Activated T-helper 2 cell treated with anti-CD3 and anti-CD28 coated beads, Interferon-gamma antibody, Interleukin-2, Interleukin-4, amounts not matched to agents 10 μg/mL and 5 μg/mL and 100 μg/mL, durations not matched to agents 14 hours and 24 hours and 36 hours (primary cell): ENCODE measurements around the gene C12orf75. TPM values are rescaled to one million over a fixed set of nuclear protein-coding genes. Genes with fewer than 3 reads are reported as not detected.

Source experiments
- DNase-seq: peaks from one replicate; pipeline ENCODE4 v3.0.0; 2021; ENCODE audit warnings: low spot score
- H3K27ac Mint-ChIP-seq: one replicate; pipeline ENCODE4 v1.8.0; 2021; ENCODE audit warnings: mixed read lengths
- H3K27me3 Mint-ChIP-seq: one replicate; pipeline ENCODE4 v1.8.0; 2021; ENCODE audit warnings: low read depth, mixed read lengths
- H3K36me3 Mint-ChIP-seq: one replicate; pipeline ENCODE4 v1.8.0; 2021; ENCODE audit warnings: low read depth, mixed read lengths
- H3K4me1 Mint-ChIP-seq: one replicate; pipeline ENCODE4 v1.8.0; 2021; ENCODE audit warnings: low read depth, mixed read lengths
- H3K4me3 Mint-ChIP-seq: one replicate; pipeline ENCODE4 v1.8.0; 2021; ENCODE audit warnings: low read depth, mild to moderate bottlenecking, moderate library complexity, mixed read lengths
- H3K9me3 Mint-ChIP-seq: one replicate; pipeline ENCODE4 v1.8.0; 2021; ENCODE audit warnings: mixed read lengths
- intact Hi-C: fragments of 100-400 bp; cut with micrococcal nuclease; formaldehyde crosslinking; loops from one replicate; pipeline ENCODE4 v1.15.1; 2023
- total RNA-seq: library from RNA; stranded (reverse); gene quantifications from 2 replicates; pipeline ENCODE4 v1.2.3, GENCODE V29; 2022

Gene C12orf75
- total RNA-seq = 246 and 252 TPM in 2 replicates

GRCh38 chr12:105330283-105330930 is at the start of gene C12orf75:
Gene C12orf75, plus strand, starts transcription at chr12:105330691. Its CDS starts 201 bp downstream, at chr12:105330892.
- intact Hi-C loops = loop anchor here (1.0 to 10.0 kb wide), 6 partner anchors 11 to 1400 kb away; partner anchors contain the start of genes HSP90B1 and WASHC4
- Mint-ChIP-seq H3K9me3 (no peaks in the 10 kb centered on the region), H3K4me1 (peaks cover 66% of the 10 kb centered on the region)

GRCh38 chr12:105280966-105281693 is 49.4 kb upstream of the C12orf75 start:
- H3K36me3 Mint-ChIP-seq = peaks cover 19% of the 10 kb centered on the region
- intact Hi-C loops = no loop called here

More at GRCh38 chr12:105330283-105330930, at the start of gene C12orf75:
- peak; percentile 93 for DNase-seq
- peaks cover 32% of the 10 kb centered on the region for H3K36me3 Mint-ChIP-seq
- H3K27ac Mint-ChIP-seq = peak within 1 kb of the TSS; percentile 97
- no peaks in the 10 kb centered on the region for H3K27me3 Mint-ChIP-seq
- H3K4me3 Mint-ChIP-seq = peak within 1 kb of the TSS; percentile 89

GRCh38 chr12:105281694-105282049 is 48.8 kb upstream of the C12orf75 start:
- no peak for DNase-seq
- intact Hi-C loops = no loop called here

More at GRCh38 chr12:105280966-105281693, 49.4 kb upstream of the C12orf75 start:
- Mint-ChIP-seq H3K4me1 (peaks cover 15% of the 10 kb centered on the region), H3K4me3 (no peak overlapping the region), H3K27me3 (peaks cover 2% of the 10 kb centered on the region), H3K9me3 (no peaks in the 10 kb centered on the region), H3K27ac (no peak overlapping the region)
- no peak for DNase-seq

GRCh38 chr12:105285378-105285777 is 45.1 kb upstream of the C12orf75 start:
- Mint-ChIP-seq H3K9me3 (no peaks in the 10 kb centered on the region), H3K27ac (no peak overlapping the region), H3K36me3 (peaks cover 14% of the 10 kb centered on the region), H3K4me3 (no peak overlapping the region), H3K27me3 (peaks cover 2% of the 10 kb centered on the region), H3K4me1 (peaks cover 7% of the 10 kb centered on the region)
- intact Hi-C loops = no loop called here
- DNase-seq = no peak

More at GRCh38 chr12:105281694-105282049, 48.8 kb upstream of the C12orf75 start:
- no peak overlapping the region for H3K27ac Mint-ChIP-seq
- peaks cover 2% of the 10 kb centered on the region for H3K27me3 Mint-ChIP-seq
- no peaks in the 10 kb centered on the region for H3K9me3 Mint-ChIP-seq
- H3K4me3 Mint-ChIP-seq = no peak overlapping the region
- H3K4me1 Mint-ChIP-seq = peaks cover 10% of the 10 kb centered on the region
- H3K36me3 Mint-ChIP-seq = peaks cover 14% of the 10 kb centered on the region

GRCh38 chr12:105287408-105287807 is 43.1 kb upstream of the C12orf75 start:
- no peak overlapping the region for H3K27ac Mint-ChIP-seq
- peaks cover 2% of the 10 kb centered on the region for H3K27me3 Mint-ChIP-seq
- peaks cover 21% of the 10 kb centered on the region for H3K36me3 Mint-ChIP-seq
- no peak for DNase-seq
- H3K9me3 Mint-ChIP-seq = no peaks in the 10 kb centered on the region
- peaks cover 7% of the 10 kb centered on the region for H3K4me1 Mint-ChIP-seq
- H3K4me3 Mint-ChIP-seq = no peak overlapping the region
- intact Hi-C loops = no loop called here

- Mint-ChIP-seq H3K4me1 (peaks cover 7% of the 10 kb centered on the region), H3K36me3 (peaks cover 21% of the 10 kb centered on the region), H3K4me3 (no peak overlapping the region), H3K9me3 (no peaks in the 10 kb centered on the region), H3K27ac (no peak overlapping the region), H3K27me3 (peaks cover 2% of the 10 kb centered on the region)
- intact Hi-C loops = no loop called here
- no peak for DNase-seq
Observed at GRCh38 chr12:105288311-105288996, 42.0 kb upstream of the C12orf75 start.

- Mint-ChIP-seq H3K9me3 (no peaks in the 10 kb centered on the region), H3K27ac (no peak overlapping the region), H3K4me1 (peaks cover 3% of the 10 kb centered on the region), H3K4me3 (no peak overlapping the region), H3K36me3 (peaks cover 17% of the 10 kb centered on the region), H3K27me3 (peaks cover 2% of the 10 kb centered on the region)
- no peak for DNase-seq
- intact Hi-C loops = no loop called here
Observed at GRCh38 chr12:105289114-105289904, 41.2 kb upstream of the C12orf75 start.

- DNase-seq = no peak
- H3K36me3 Mint-ChIP-seq = peaks cover 16% of the 10 kb centered on the region
- H3K4me1 Mint-ChIP-seq = peaks cover 3% of the 10 kb centered on the region
- no peak overlapping the region for H3K4me3 Mint-ChIP-seq
- H3K9me3 Mint-ChIP-seq = peaks cover 4% of the 10 kb centered on the region
- H3K27ac Mint-ChIP-seq = no peak overlapping the region
- intact Hi-C loops = no loop called here
- H3K27me3 Mint-ChIP-seq = no peaks in the 10 kb centered on the region
Observed at GRCh38 chr12:105291531-105291930, 39.0 kb upstream of the C12orf75 start.

- peaks cover 3% of the 10 kb centered on the region for H3K4me1 Mint-ChIP-seq
- no peaks in the 10 kb centered on the region for H3K27me3 Mint-ChIP-seq
- no peak overlapping the region for H3K4me3 Mint-ChIP-seq
- no peak overlapping the region for H3K27ac Mint-ChIP-seq
- no peak for DNase-seq
- peaks cover 7% of the 10 kb centered on the region for H3K9me3 Mint-ChIP-seq
- intact Hi-C loops = no loop called here
- peaks cover 20% of the 10 kb centered on the region for H3K36me3 Mint-ChIP-seq
Observed at GRCh38 chr12:105292705-105293104, 37.8 kb upstream of the C12orf75 start.

- intact Hi-C loops = no loop called here
- Mint-ChIP-seq H3K4me3 (no peak overlapping the region), H3K9me3 (peaks cover 12% of the 10 kb centered on the region), H3K36me3 (peaks cover 25% of the 10 kb centered on the region), H3K4me1 (peaks cover 3% of the 10 kb centered on the region), H3K27ac (no peak overlapping the region), H3K27me3 (no peaks in the 10 kb centered on the region)
- DNase-seq = no peak
Observed at GRCh38 chr12:105293187-105293586, 37.3 kb upstream of the C12orf75 start.

- Mint-ChIP-seq H3K27ac (no peak overlapping the region), H3K36me3 (peaks cover 34% of the 10 kb centered on the region), H3K27me3 (no peaks in the 10 kb centered on the region), H3K4me1 (peaks cover 3% of the 10 kb centered on the region), H3K9me3 (peaks cover 16% of the 10 kb centered on the region), H3K4me3 (no peak overlapping the region)
- intact Hi-C loops = no loop called here
- no peak for DNase-seq
Observed at GRCh38 chr12:105294161-105294560, 36.3 kb upstream of the C12orf75 start.

- Mint-ChIP-seq H3K4me3 (no peak overlapping the region), H3K36me3 (peaks cover 42% of the 10 kb centered on the region), H3K27ac (no peak overlapping the region), H3K27me3 (no peaks in the 10 kb centered on the region), H3K9me3 (peaks cover 23% of the 10 kb centered on the region), H3K4me1 (peaks cover 3% of the 10 kb centered on the region)
- intact Hi-C loops = no loop called here
- DNase-seq = no peak
Observed at GRCh38 chr12:105294886-105295479, 35.5 kb upstream of the C12orf75 start.
